Ovary (tissue), 3 donors: ENCODE measurements around the gene GMEB1.

Experiments
- EP300 ChIP-seq: sonication (generic); formaldehyde crosslinking; IDR thresholded peaks from one replicate; pipeline ENCODE4 v1.6.1; 2017; ENCODE audit warnings: antibody characterized with exemption
- POLR2A ChIP-seq: fragments of 450-650 bp; IDR thresholded peaks from one replicate; pipeline ENCODE4 v1.6.1; 2017; ENCODE audit warnings: antibody characterized with exemption, mild to moderate bottlenecking, moderate library complexity
- TF ChIP-seq, protein P1 (sequence below), 3 donors: fragments of 450-650 bp in 2 of 3; fragments of 200-600 bp in 1 of 3; IDR thresholded peaks; one replicate each; pipeline versions ENCODE4 v1.5.1 to v1.8.0; 2016 to 2022; ENCODE audit warnings: antibody characterized with exemption in 3 of 3, mild to moderate bottlenecking in 1 of 3
- donor health status: DM: no; HTN: no; CAD: no.

DNA sequence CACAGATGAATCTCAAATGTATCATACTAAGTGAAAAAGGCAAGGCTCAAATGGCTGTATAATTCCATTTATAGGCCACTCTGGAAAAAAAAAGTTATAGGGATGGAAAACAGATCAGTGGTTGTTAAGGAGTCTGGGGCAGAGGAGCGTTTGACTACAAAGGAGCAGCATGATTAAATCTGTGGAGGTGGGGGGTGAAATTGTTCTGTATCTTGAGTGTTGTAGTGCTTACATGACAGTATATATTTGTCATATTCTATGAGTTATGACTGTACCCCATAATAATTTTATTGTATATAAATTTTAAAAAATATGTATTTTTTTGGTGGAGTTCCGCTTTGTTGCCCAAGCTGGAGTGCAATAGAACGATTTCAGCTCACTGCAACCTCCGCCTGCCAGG lies 36.0 kb upstream of the GMEB1 start:
- TF ChIP-seq, protein P1, sequence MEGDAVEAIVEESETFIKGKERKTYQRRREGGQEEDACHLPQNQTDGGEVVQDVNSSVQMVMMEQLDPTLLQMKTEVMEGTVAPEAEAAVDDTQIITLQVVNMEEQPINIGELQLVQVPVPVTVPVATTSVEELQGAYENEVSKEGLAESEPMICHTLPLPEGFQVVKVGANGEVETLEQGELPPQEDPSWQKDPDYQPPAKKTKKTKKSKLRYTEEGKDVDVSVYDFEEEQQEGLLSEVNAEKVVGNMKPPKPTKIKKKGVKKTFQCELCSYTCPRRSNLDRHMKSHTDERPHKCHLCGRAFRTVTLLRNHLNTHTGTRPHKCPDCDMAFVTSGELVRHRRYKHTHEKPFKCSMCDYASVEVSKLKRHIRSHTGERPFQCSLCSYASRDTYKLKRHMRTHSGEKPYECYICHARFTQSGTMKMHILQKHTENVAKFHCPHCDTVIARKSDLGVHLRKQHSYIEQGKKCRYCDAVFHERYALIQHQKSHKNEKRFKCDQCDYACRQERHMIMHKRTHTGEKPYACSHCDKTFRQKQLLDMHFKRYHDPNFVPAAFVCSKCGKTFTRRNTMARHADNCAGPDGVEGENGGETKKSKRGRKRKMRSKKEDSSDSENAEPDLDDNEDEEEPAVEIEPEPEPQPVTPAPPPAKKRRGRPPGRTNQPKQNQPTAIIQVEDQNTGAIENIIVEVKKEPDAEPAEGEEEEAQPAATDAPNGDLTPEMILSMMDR (IDR thresholded peaks at IDR 0.05) = no peak
- TF ChIP-seq POLR2A = no peak
- TF ChIP-seq EP300 = no peak
